Measurements from ENCODE around the gene TBC1D14. TPM values are rescaled to one million over a fixed set of nuclear protein-coding genes. Genes with fewer than 3 reads are reported as not detected.
"Not testable (repeated sequence)": the region's sequence is repeated elsewhere in the genome, so short reads cannot be mapped to it uniquely, and the experiment has no call there.

TBC1D14 gene
- polyA plus RNA-seq, 4 donors: 49.2 to 61.1 (median 57.3) TPM

DNA sequence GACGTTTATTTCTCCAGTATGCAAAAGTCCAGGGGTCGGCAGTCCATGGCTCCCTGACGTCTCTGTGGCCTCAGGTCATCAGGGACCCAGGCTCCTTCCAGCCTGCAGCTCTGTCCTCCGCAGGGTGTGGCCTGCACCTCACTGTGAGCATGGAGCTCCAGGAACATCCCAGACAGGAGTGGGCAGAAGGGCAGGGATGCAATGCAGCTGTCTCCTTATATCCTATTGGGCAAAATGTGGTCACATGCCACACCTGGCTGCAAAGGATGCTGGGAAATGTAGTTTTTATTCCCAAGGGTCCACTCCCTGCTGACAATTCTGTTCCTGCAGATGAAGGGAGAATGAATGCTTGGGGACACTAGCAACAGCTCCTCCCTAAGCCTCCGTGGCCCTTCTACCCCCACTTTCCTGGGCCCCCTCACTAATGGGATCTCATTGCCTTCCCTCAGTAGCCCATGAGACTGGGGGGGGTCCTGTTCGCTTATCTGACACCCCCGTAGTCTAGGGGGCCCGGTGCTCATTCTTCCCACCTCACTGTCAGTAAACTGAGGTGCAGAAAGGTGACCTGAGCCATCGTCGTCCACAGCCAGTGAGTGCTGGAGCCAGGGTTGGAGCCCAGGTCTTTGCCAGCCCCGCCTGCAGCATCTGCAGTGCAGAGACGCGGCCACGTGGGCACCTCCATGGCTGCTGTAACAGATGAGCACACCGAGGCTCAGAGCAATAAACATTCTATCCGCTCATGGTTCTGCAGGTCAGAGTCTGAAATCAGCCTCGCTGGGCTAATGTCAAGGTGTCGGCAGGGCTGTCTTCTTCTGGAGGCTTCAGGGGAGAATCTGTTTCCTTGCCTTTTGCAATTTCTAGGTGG is 164.1 kb downstream of the TBC1D14 start:
- DNase-seq (ENCODE audit: low read depth in 4 of 4, low spot score in 3 of 4): no peak

DNA sequence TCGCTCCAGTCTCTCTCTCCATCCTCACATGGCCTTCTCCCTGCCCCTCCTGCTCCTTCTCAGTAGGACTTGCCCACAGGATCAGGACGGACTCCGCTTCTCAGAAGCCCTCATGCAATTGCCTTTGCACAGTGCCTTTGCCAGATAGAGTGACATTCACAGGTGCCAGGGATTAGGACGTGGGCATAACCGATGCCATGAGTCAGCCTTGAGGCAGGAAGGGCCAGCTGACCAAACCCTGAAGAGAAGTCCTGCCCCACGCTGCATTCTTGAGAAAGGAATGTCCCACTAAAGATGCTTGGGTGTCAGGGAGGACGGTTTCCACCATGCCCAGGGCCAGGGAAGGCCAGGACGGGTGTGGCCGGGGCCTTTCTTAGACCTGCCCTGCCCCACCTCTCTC is 164.8 kb downstream of the TBC1D14 start:
- no peak for DNase-seq (ENCODE audit: low read depth in 4 of 4, low spot score in 3 of 4)

DNA sequence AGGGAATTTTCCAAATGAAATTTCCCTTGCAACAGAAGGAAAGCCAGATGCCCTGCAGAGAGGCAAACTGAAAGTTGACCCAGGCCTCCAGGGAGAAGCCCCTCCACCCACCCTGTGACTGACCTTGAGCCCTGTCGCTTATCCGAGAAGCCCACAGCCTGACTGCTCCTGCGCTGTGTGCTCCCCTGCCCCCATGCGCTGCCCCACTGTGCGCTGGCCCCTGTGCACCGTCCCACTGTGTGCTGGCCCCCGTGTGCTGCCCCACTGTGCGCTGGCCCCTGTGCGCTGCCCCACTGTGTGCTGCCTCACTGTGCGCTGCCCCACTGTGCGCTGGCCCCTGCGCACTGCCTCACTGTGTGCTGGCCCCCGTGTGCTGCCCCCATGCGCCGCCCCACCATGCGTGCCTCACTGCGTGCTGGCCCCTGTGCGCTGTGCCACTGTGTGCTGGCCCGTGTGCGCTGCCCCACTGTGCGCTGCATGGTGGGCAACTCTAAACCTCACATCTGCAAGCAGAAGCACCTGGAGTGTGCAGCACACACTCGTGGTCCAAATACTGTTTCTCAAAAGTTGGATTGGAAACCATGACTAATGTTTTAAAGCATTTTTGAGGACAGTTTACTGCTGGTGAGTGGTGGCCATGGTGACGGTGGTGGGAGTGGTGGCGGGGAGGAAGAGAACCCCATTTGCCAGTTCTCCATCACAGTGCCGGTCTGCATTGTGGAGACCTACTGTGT is 166.5 kb downstream of the TBC1D14 start:
- DNase-seq (ENCODE audit: low read depth in 4 of 4, low spot score in 3 of 4): no peak

DNA sequence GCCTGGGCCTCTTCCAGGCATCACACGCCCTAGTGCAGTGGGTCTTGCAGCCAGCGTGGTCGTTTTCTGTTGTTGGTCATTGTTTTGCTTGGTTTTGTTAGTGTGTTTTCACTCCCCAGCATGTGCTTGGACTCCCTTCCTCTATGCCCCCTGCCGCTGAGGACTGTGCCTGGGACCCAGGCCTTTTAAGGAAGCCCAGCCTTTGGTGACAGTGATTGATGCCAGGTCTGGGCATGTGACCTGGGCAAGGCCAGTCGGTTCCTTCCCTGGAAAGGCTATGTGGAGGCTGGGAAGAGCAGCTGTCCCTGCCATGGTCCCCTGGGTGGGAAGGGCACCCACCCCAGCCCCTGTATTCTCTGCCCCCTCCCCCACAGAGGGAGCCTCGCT is 167.1 kb downstream of the TBC1D14 start:
- DNase-seq (ENCODE audit: low read depth in 4 of 4, low spot score in 3 of 4): no peak

DNA sequence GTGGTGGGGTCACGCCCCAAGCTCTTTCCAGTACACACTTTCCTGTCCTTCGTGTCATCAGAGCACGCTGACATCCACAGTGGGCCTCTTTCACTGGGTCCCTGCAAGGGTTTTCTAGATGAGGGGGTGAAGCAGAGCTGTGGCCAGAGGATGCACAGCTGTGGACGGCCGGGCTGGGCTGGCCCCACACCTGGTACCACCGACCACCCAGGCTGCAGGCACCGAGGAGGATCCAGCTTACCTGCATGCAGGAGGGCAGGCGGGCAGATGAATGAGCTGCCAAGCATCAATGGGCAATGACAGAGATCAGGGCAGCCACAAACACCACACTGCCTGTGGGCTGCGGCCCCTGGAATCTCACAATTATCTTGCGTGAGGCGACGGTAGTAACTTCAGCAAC is 167.7 kb downstream of the TBC1D14 start:
- no peak for DNase-seq (ENCODE audit: low read depth in 4 of 4, low spot score in 3 of 4)

DNA sequence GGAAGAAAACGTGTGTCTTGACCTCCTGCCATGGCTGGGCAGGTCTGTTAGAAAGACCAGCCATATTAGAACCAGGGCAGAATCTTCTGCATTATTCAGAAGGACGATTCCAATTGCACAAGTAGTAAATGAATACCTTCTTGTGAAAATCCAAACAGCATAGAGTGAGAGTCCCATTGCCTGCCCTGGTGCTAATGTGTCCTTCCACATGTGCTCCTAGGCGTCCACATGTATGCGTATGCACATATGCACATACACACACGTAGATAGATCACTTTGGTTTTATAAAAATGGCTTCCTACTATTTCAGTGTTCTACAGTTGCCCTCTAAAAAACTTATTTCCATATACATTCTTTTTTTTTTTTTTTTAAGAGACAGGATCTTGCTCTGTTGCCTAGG is 168.4 kb downstream of the TBC1D14 start:
- DNase-seq (ENCODE audit: low read depth in 4 of 4, low spot score in 3 of 4): no peak

DNA sequence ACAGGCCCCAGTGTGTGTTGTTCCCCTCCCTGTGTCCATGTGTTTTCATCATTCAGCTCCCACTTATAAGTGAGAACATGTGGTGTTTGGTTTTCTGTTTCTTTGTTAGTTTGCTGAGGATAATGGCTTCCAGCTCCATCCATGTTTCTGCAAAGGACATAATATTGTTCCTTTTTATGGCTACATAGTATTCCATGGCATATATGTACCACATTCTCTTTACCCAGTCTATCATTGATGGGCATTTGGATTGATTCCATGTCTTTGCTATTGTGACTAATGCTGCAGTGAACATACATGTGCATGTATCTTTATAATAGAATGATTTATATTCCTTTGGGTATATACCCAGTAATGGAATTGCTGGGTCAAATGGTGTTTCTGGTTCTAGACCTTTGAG is 169.9 kb downstream of the TBC1D14 start:
- DNase-seq (ENCODE audit: low read depth in 4 of 4, low spot score in 3 of 4): not testable (repeated sequence)

DNA sequence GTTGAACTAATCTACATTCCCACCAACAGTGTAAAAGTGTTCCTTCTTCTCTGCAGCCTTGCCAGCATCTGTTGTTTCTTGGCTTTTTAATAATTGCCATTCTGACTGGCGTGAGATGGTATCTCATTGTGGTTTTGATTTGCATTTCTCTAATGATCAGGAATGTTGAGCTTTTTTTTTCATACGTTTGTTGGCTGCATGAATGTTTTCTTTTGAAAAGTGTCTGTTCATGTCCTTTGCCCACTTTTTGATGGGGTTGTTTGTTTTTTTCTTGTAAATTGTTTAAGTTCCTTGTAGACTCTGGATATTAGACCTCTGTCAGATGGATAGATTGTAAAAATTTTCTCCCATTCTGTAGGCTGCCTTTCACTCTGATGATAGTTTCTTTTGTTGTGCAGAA is 170.3 kb downstream of the TBC1D14 start:
- DNase-seq (ENCODE audit: low read depth in 4 of 4, low spot score in 3 of 4): not testable (repeated sequence)

Other genes starting within 250 kb of the TBC1D14 start
- 10 to 100 TPM in 2 of 4 donors, 1 to 10 TPM in 2; 1.6 to 38.9 (median 13.2) TPM for gene S100P, start 215.9 kb upstream of the TBC1D14 start, polyA plus RNA-seq (ENCODE audit: insufficient read length in 4 of 4)
- gene MRFAP1L1, start 200.0 kb upstream of the TBC1D14 start, polyA plus RNA-seq (ENCODE audit: insufficient read length in 4 of 4): 100 to 1,000 TPM; 115 to 151 (median 123) TPM
- gene BLOC1S4, start 193.7 kb upstream of the TBC1D14 start, polyA plus RNA-seq (ENCODE audit: insufficient read length in 4 of 4): 10 to 100 TPM; 10.9 to 14.3 (median 13.1) TPM
- 10 to 100 TPM; 33.5 to 45.9 (median 41.5) TPM for gene KIAA0232, start 127.1 kb upstream of the TBC1D14 start, polyA plus RNA-seq (ENCODE audit: insufficient read length in 4 of 4)
- gene TADA2B, start 133.5 kb downstream of the TBC1D14 start, polyA plus RNA-seq (ENCODE audit: insufficient read length in 4 of 4): 10 to 100 TPM; 17.8 to 22.0 (median 18.6) TPM
- 10 to 100 TPM; 20.2 to 38.0 (median 32.9) TPM for gene GRPEL1, start 158.2 kb downstream of the TBC1D14 start, polyA plus RNA-seq (ENCODE audit: insufficient read length in 4 of 4)

Measured in left renal pelvis (tissue), 4 donors.